Endothelial cell of umbilical vein (primary cell): ENCODE data around the gene XXYLT1. TPM values are rescaled to one million over a fixed set of nuclear protein-coding genes. Genes with fewer than 3 reads are reported as not detected.

Source experiments
- BruUV-seq: library from RNA; stranded (reverse); fragments of 400-500 nt; replicated peaks from 2 replicates; lab custom pipeline; 2021; lab: Mats Ljungman, UMichigan
- CTCF ChIA-PET: fragments of 300-600, 350-600 bp; sonication (Branson Sonifier 250); formaldehyde crosslinking; loops from one replicate; lab custom pipeline; 2021; ENCODE audit warnings: antibody characterized with exemption, inconsistent platforms; lab: Charles Lee
- POLR2A ChIA-PET: fragments of 300-600, 350-600 bp; sonication (Branson Sonifier 250); formaldehyde crosslinking; loops from one replicate; lab custom pipeline; 2021; ENCODE audit warnings: antibody characterized with exemption, inconsistent platforms; lab: Charles Lee
- DNase-seq: peaks from one replicate; pipeline ENCODE4 v3.0.0-alpha.2; 2011; ENCODE audit warnings: low read depth, low spot score
- FAIRE-seq: peaks from 2 replicates; lab custom pipeline; 2011; peaks lifted over from hg19 to GRCh38; lab: Jason Lieb, UNC
- H2AFZ ChIP-seq: 2 replicates; pipeline ENCODE4 v1.6.0; 2012; ENCODE audit warnings: low read depth, low read length, control low read depth, inconsistent platforms
- H3K27ac ChIP-seq: 2 replicates; pipeline ENCODE4 v1.5.1; 2011; ENCODE audit warnings: low read depth, mild to moderate bottlenecking, control low read depth, low read length, moderate library complexity; ENCODE audit not compliant: insufficient read depth
- H3K27me3 ChIP-seq, 2 experiments: 2 replicates each; pipeline versions ENCODE4 v1.6.0 to v1.6.1; 2011; ENCODE audit warnings: low read length in 2 of 2, mixed read lengths in 1 of 2; ENCODE audit not compliant: control insufficient read depth in 2 of 2, insufficient read depth in 2 of 2
- H3K36me3 ChIP-seq, 2 experiments: 2 replicates in 1 of 2; 3 replicates in 1 of 2; pipeline ENCODE4 v1.5.1; 2011; ENCODE audit warnings: low read length in 2 of 2, mild to moderate bottlenecking in 1 of 2, moderate library complexity in 1 of 2; ENCODE audit not compliant: control insufficient read depth in 2 of 2, insufficient read depth in 2 of 2; ENCODE audit errors: extremely low read depth in 1 of 2
- H3K4me1 ChIP-seq: 3 replicates; pipeline ENCODE4 v1.5.1; 2011; ENCODE audit warnings: mild to moderate bottlenecking, low read length; ENCODE audit not compliant: control insufficient read depth, insufficient read depth; ENCODE audit errors: extremely low read depth
- H3K4me2 ChIP-seq: 2 replicates; pipeline ENCODE4 v1.6.1; 2011; ENCODE audit warnings: low read length, control low read depth, mixed read lengths; ENCODE audit not compliant: insufficient read depth
- H3K4me3 ChIP-seq, 3 experiments: fragments of 200-600 bp in 1 of 3; sonication (generic), shearing (Covaris generic) in 1 of 3; replicated peaks in 1 of 3; 2 replicates each; pipeline ENCODE4 v1.5.1; 2011 to 2016; ENCODE audit warnings: control low read depth in 3 of 3, low read length in 3 of 3, mild to moderate bottlenecking in 2 of 3, inconsistent platforms in 1 of 3, low read depth in 1 of 3, moderate library complexity in 1 of 3; ENCODE audit not compliant: insufficient read depth in 1 of 3
- H3K79me2 ChIP-seq: 2 replicates; pipeline ENCODE4 v1.6.0; 2012; ENCODE audit warnings: low read length, inconsistent platforms; ENCODE audit not compliant: control insufficient read depth, insufficient read depth
- H3K9ac ChIP-seq: replicated peaks from 2 replicates; pipeline ENCODE3; 2011; ENCODE audit warnings: low read length, control low read depth; ENCODE audit not compliant: insufficient read depth; ENCODE audit errors: extremely low read depth
- H3K9me1 ChIP-seq: replicated peaks from 3 replicates; pipeline ENCODE4 v1.6.0; 2011; ENCODE audit warnings: mild to moderate bottlenecking, low read length; ENCODE audit not compliant: control insufficient read depth, insufficient read depth; ENCODE audit errors: extremely low read depth
- H3K9me3 ChIP-seq: replicated peaks from 2 replicates; pipeline ENCODE4 v1.5.1; 2012; ENCODE audit warnings: low read length, inconsistent platforms; ENCODE audit not compliant: control insufficient read depth, insufficient read depth
- H4K20me1 ChIP-seq: replicated peaks from 2 replicates; pipeline ENCODE3; 2011; ENCODE audit warnings: mild to moderate bottlenecking, low read length; ENCODE audit not compliant: control insufficient read depth, insufficient read depth; ENCODE audit errors: extremely low read depth
- CTCF ChIP-seq, 2 donors: IDR thresholded peaks; 1 replicate in 1 of 2; 2 replicates in 1 of 2; pipeline ENCODE4 v1.5.1; 2011; ENCODE audit warnings: low read length in 2 of 2, mild to moderate bottlenecking in 2 of 2, moderate library complexity in 2 of 2, control low read depth in 1 of 2, inconsistent platforms in 1 of 2, low read depth in 1 of 2; ENCODE audit not compliant: insufficient read depth in 1 of 2; ENCODE audit errors: extremely low read depth in 1 of 2
- EZH2 ChIP-seq: IDR thresholded peaks from 2 replicates; pipeline ENCODE4 v1.6.1; 2012; ENCODE audit warnings: borderline replicate concordance, low read depth, mild to moderate bottlenecking, moderate library complexity, low read length, inconsistent platforms; ENCODE audit not compliant: severe bottlenecking
- FOS ChIP-seq: IDR thresholded peaks from 2 replicates; pipeline ENCODE4 v1.6.1; 2011; ENCODE audit warnings: mild to moderate bottlenecking, low read length, moderate library complexity, borderline replicate concordance; ENCODE audit not compliant: insufficient read depth
- GATA2 ChIP-seq: IDR thresholded peaks from 2 replicates; pipeline ENCODE4 v1.7.0; 2011; ENCODE audit warnings: low read depth, mild to moderate bottlenecking, moderate library complexity, mixed read lengths, low read length; ENCODE audit not compliant: insufficient read length, insufficient read depth
- JUN ChIP-seq: IDR thresholded peaks from 2 replicates; pipeline ENCODE4 v1.6.1; 2011; ENCODE audit warnings: borderline replicate concordance, low read depth; ENCODE audit not compliant: insufficient read length, insufficient read depth
- MAX ChIP-seq: IDR thresholded peaks from 2 replicates; pipeline ENCODE4 v1.6.1; 2011; ENCODE audit not compliant: insufficient read depth, insufficient read length
- MYC ChIP-seq: IDR thresholded peaks from one replicate; pipeline ENCODE4 v1.6.1; 2011; ENCODE audit warnings: mild to moderate bottlenecking, low read depth, low read length
- POLR2A ChIP-seq: IDR thresholded peaks from 2 replicates; pipeline ENCODE4 v1.6.1; 2012; ENCODE audit warnings: low read depth, mild to moderate bottlenecking, control low read depth, low read length
- POLR2AphosphoS5 ChIP-seq: IDR thresholded peaks from 2 replicates; pipeline ENCODE4 v1.6.1; 2012; ENCODE audit warnings: low read depth, mild to moderate bottlenecking, control low read depth, low read length, moderate library complexity; ENCODE audit not compliant: insufficient read depth
- dilution Hi-C: fragments of 300-500 bp; cut with MboI; formaldehyde crosslinking; loops from one replicate; pipeline ENCODE4 v1.15.0; 2019; ENCODE audit warnings: low sequenced_read_pairs; ENCODE audit not compliant: extremely low pct_ligation_motif_present
- intact Hi-C: fragments of 100-400 bp; cut with micrococcal nuclease; formaldehyde crosslinking; loops from one replicate; pipeline ENCODE4 v1.10.0; 2022
- polyA plus RNA-seq, 4 experiments: library from polyadenylated mRNA; depleted of rRNA in 3 of 4; stranded (reverse) in 3 of 4; unstranded in 1 of 4; fragments of >200 nt; gene quantifications; 2 replicates each; pipeline versions ENCODE4 v1.2.1 to v1.2.3, GENCODE V29; 2011 to 2012; ENCODE audit warnings: missing spikeins in 1 of 4
- total RNA-seq: library from RNA; stranded (reverse); gene quantifications from 2 replicates; pipeline ENCODE4 v1.2.3, GENCODE V29; 2021

The XXYLT1 gene
- total and polyA plus RNA-seq, 2 donors (not counting 3 experiments of a cell fraction or from before 2014, with no cell fraction given), result 54.4 to 78.1 TPM

GRCh38 chr3:195155570-195156241 is 115.3 kb downstream of the XXYLT1 start:
- H2AFZ ChIP-seq, result no peak overlapping the region
- H3K27me3 ChIP-seq, result no peaks in the 10 kb centered on the region
- no peak overlapping the region for H3K4me3 ChIP-seq
- TF ChIP-seq FOS (peak; percentile 4), JUN (no peak)
- intact Hi-C loops, result loop anchor here (1.0 kb wide), 5 partner anchors 27 to 124 kb away; no protein-coding TSS in a partner anchor
- H3K9me1 ChIP-seq, result no peaks in the 10 kb centered on the region
- peak; percentile 58 for DNase-seq
- peaks cover 89% of the 10 kb centered on the region for H3K4me1 ChIP-seq
- H3K9me3 ChIP-seq, result no peaks in the 10 kb centered on the region
- no peaks in the 10 kb centered on the region for H3K36me3 ChIP-seq
- H3K27ac ChIP-seq, result peak overlapping the region; percentile 95
- CTCF ChIA-PET, result interaction anchor here (0.7 to 2.9 kb wide), 17 partner anchors 10 to 522 kb away, joined by 3 to 24 read pairs (median 3); partner anchors contain the start of gene LSG1
- peak; percentile 33 for FAIRE-seq
- dilution Hi-C loops, result no loop called here
- BruUV-seq, result no TSS peak
- no peaks in the 10 kb centered on the region for H4K20me1 ChIP-seq
- POLR2A ChIA-PET, result interaction anchor here (0.6 to 2.1 kb wide), 17 partner anchors 13 to 516 kb away, joined by 3 to 12 read pairs (median 4); partner anchors contain the start of gene FAM43A
- peak overlapping the region; percentile 70 for H3K9ac ChIP-seq
- peaks cover 6% of the 10 kb centered on the region for H3K79me2 ChIP-seq
- H3K4me2 ChIP-seq, result no peak overlapping the region

- peak overlapping the region; percentile 40 for H3K4me2 ChIP-seq
- dilution Hi-C loops, result loop anchor here (5.0 kb wide), 1 partner anchor 102 kb away; no protein-coding TSS in a partner anchor
- intact Hi-C loops, result loop anchor here (1.0 kb wide), 6 partner anchors 7 to 124 kb away; no protein-coding TSS in a partner anchor
- DNase-seq, result peak; percentile 100
- H3K9ac ChIP-seq, result peak overlapping the region; percentile 71
- H3K79me2 ChIP-seq, result peaks cover 6% of the 10 kb centered on the region
- peak; percentile 97 for FAIRE-seq
- BruUV-seq, result no TSS peak
- no peaks in the 10 kb centered on the region for H4K20me1 ChIP-seq
- no peak overlapping the region for H3K4me3 ChIP-seq
- CTCF ChIA-PET, result interaction anchor here (0.7 to 2.9 kb wide), 19 partner anchors 11 to 521 kb away, joined by 3 to 24 read pairs (median 3); partner anchors contain the start of gene LSG1
- H3K9me1 ChIP-seq, result no peaks in the 10 kb centered on the region
- no peak overlapping the region for H2AFZ ChIP-seq
- POLR2A ChIA-PET, result interaction anchor here (0.6 to 2.1 kb wide), 18 partner anchors 14 to 515 kb away, joined by 3 to 12 read pairs (median 4); partner anchors contain the start of gene FAM43A
- TF ChIP-seq MAX (peak; percentile 13), GATA2 (peak; percentile 99), FOS (peak; percentile 81), EZH2 (no peak), POLR2A (peak; percentile 80), CTCF (IDR thresholded peaks at IDR 0.05; ENCODE audit: extremely low read depth in 1 of 2, insufficient read depth in 1 of 2, low read depth in 1 of 2, low read length in 2 of 2) (no peak), JUN (peak; percentile 59), MYC (peak; percentile 52), POLR2AphosphoS5 (peak; percentile 98)
- no peaks in the 10 kb centered on the region for H3K9me3 ChIP-seq
- H3K27ac ChIP-seq, result peak overlapping the region; percentile 95
- H3K27me3 ChIP-seq, result no peaks in the 10 kb centered on the region
- H3K4me1 ChIP-seq, result peaks cover 86% of the 10 kb centered on the region
- no peaks in the 10 kb centered on the region for H3K36me3 ChIP-seq
Observed at GRCh38 chr3:195154793-195155535, 116.0 kb downstream of the XXYLT1 start.
